Psoas muscle (tissue), 8 donors: Measurements from ENCODE around the gene ABCA3. TPM values are rescaled to one million over a fixed set of nuclear protein-coding genes. Genes with fewer than 3 reads are reported as not detected.
A peak's percentile ranks its signal among the peaks of the same experiment; 100 is the strongest.

ENCODE experiments used
- ATAC-seq, 4 donors: fragments of 200-7000 bp; cut with Tn5 transposase; one replicate each; pipeline ENCODE4 v1.9.1; 2020; ENCODE audit warnings: moderate library complexity in 3 of 4, mild to moderate bottlenecking in 2 of 4
- DNase-seq, 2 donors: peaks; one replicate each; pipeline ENCODE4 v3.0.0-alpha.2; 2020
- H3K27ac ChIP-seq: fragments of 200-600 bp; one replicate; pipeline ENCODE4 v1.8.0; 2022
- H3K27me3 ChIP-seq, 3 donors: fragments of 200-600 bp in 1 of 3; one replicate each; pipeline versions ENCODE4 v1.6.1 to v1.8.0; 2013 to 2022; ENCODE audit warnings: low read length in 2 of 3, mild to moderate bottlenecking in 2 of 3, moderate library complexity in 1 of 3; ENCODE audit not compliant: insufficient read depth in 3 of 3
- H3K36me3 ChIP-seq, 2 donors: fragments of 200-600 bp in 1 of 2; one replicate each; pipeline versions ENCODE4 v1.6.1 to v1.8.0; 2013 to 2022; ENCODE audit warnings: low read depth in 1 of 2, mild to moderate bottlenecking in 1 of 2, moderate library complexity in 1 of 2; ENCODE audit not compliant: insufficient read depth in 1 of 2
- H3K4me1 ChIP-seq: fragments of 200-600 bp; one replicate; pipeline ENCODE4 v1.8.0; 2022
- H3K4me3 ChIP-seq: fragments of 200-600 bp; one replicate; pipeline ENCODE4 v1.8.0; 2022; ENCODE audit warnings: mild to moderate bottlenecking
- H3K9me3 ChIP-seq: fragments of 200-600 bp; one replicate; pipeline ENCODE4 v1.8.0; 2022
- CTCF ChIP-seq: fragments of 200-600 bp; IDR thresholded peaks from one replicate; pipeline ENCODE4 v1.8.0; 2022; ENCODE audit warnings: antibody characterized with exemption
- WGBS, 3 donors: extraction: QIAGEN DNeasy Blood & Tissue Kit; methylation state at CpG; one replicate each; pipeline versions ENCODE4 v1.1.6 to v1.1.7; 2013; 5-methylcytosine and 5-hydroxymethylcytosine counted together
- intact Hi-C, 2 donors: fragments of 100-400 bp; cut with DNase I; formaldehyde crosslinking; loops; one replicate each; pipeline versions ENCODE4 v1.11.0 to v1.14.2; 2022
- polyA plus RNA-seq, 3 donors: library from polyadenylated mRNA; stranded (reverse); fragments of 200-250 nt; gene quantifications; one replicate each; pipeline ENCODE4 v1.2.3, GENCODE V29; 2013
- total RNA-seq, 4 donors: library from RNA; stranded (reverse); fragmentation: NEBNext Ultra II Directional in 2 of 4; extraction: Animal tissue kit (Norgen Biotek cat#: 25700) in 2 of 4; gene quantifications; one replicate each; pipeline versions ENCODE4 v1.2.1 to v1.2.4, GENCODE V29; 2021 to 2023
- donor health status: healthy with polysubstance abuse.
- donor health status: DM: no; HTN: no; CAD: no; lungs with moderate emphysema.
- donor health status: Bipolar disorder and iron deficiency.
- donor health status: healthy.
- donor health status: DM: yes; HTN: yes; CAD: no.
- donor health status: DM: no; HTN: no; CAD: no.
- donor health status: DM: no; HTN: no; CAD: no.
- donor health status: DM: yes; HTN: yes; CAD: no.

ABCA3 gene
- total and polyA plus RNA-seq, 7 donors, result 2.2 to 9.4 (median 8.6) TPM

- DNase-seq, result no peak
- Histone ChIP-seq H3K4me1 (peaks cover 5% of the 10 kb centered on the region), H3K36me3 (peaks cover 0 to 39% of the 10 kb centered on the region in 2 donors), H3K27ac (no peak overlapping the region), H3K9me3 (no peaks in the 10 kb centered on the region), H3K4me3 (no peak overlapping the region), H3K27me3 (no peaks in the 10 kb centered on the region)
- WGBS, 3 donors, result 81 to 87% (median 83%) methylated on average over 26 of the region's 26 CpGs
- intact Hi-C loops, result no loop called here
- no peak for ATAC-seq
- TF ChIP-seq CTCF, result no peak
These were observed 61.4 kb downstream of the ABCA3 start for GRCh38 chr16:2278956-2279800.

GRCh38 chr16:2278272-2278608 is 62.3 kb downstream of the ABCA3 start:
- Histone ChIP-seq H3K9me3 (no peaks in the 10 kb centered on the region), H3K4me1 (peaks cover 5% of the 10 kb centered on the region), H3K4me3 (no peak overlapping the region), H3K27me3 (no peaks in the 10 kb centered on the region), H3K36me3 (peaks cover 0 to 35% of the 10 kb centered on the region in 2 donors), H3K27ac (no peak overlapping the region)
- no peak for DNase-seq
- no peak for TF ChIP-seq CTCF
- WGBS, 3 donors, result 86 to 89% (median 88%) methylated on average over 14 of the region's 14 CpGs
- ATAC-seq, result no peak
- intact Hi-C loops, result no loop called here

GRCh38 chr16:2277466-2278271 is 62.9 kb downstream of the ABCA3 start:
- no peak for TF ChIP-seq CTCF
- Histone ChIP-seq H3K27me3 (no peaks in the 10 kb centered on the region), H3K4me3 (no peak overlapping the region), H3K4me1 (peaks cover 5% of the 10 kb centered on the region), H3K27ac (no peak overlapping the region), H3K36me3 (peaks cover 0 to 35% of the 10 kb centered on the region in 2 donors), H3K9me3 (no peaks in the 10 kb centered on the region)
- WGBS, 3 donors, result 91 to 94% (median 92%) methylated on average over 25 of the region's 25 CpGs
- intact Hi-C loops, result no loop called here
- ATAC-seq, result no peak
- DNase-seq, result no peak

- DNase-seq, result no peak
These were observed 63.9 kb downstream of the ABCA3 start for GRCh38 chr16:2276368-2277195.

More at GRCh38 chr16:2276368-2277195, 63.9 kb downstream of the ABCA3 start:
- Histone ChIP-seq H3K9me3 (no peaks in the 10 kb centered on the region), H3K36me3 (peaks cover 0 to 35% of the 10 kb centered on the region in 2 donors), H3K4me3 (no peak overlapping the region), H3K27ac (no peak overlapping the region), H3K27me3 (no peaks in the 10 kb centered on the region), H3K4me1 (peaks cover 5% of the 10 kb centered on the region)
- TF ChIP-seq CTCF, result no peak
- peak in 1 of 4 donors; percentile 49 for ATAC-seq
- WGBS, 3 donors, result 64 to 78% (median 67%) methylated on average over 26 of the region's 26 CpGs
- intact Hi-C loops, result no loop called here
